ENCODE data around the gene RTL10. TPM values are rescaled to one million over a fixed set of nuclear protein-coding genes. Genes with fewer than 3 reads are reported as not detected.

RTL10 gene
- total and polyA plus RNA-seq, 2 of the 13 experiments (the other 11 are each of a cell fraction or from before 2014, with no cell fraction given) = 14.1 to 15.8 TPM

- TF ChIP-seq ZNF275 (CRISPR knock-in tag; IDR thresholded peaks at IDR 0.05; ENCODE audit: borderline replicate concordance) (no peak), KLF16 (CRISPR knock-in tag; IDR thresholded peaks at IDR 0.05) (no peak), MAF1 (CRISPR knock-in tag; IDR thresholded peaks at IDR 0.05; ENCODE audit: borderline replicate concordance) (no peak), ATF1 (CRISPR knock-in tag; IDR thresholded peaks at IDR 0.05) (no peak), NR2C2 (CRISPR knock-in tag; IDR thresholded peaks at IDR 0.05; ENCODE audit: borderline replicate concordance) (no peak), EP300 (IDR thresholded peaks at IDR 0.05; ENCODE audit: low read depth in 2 of 2, low read length in 2 of 2) (peak in 1 of 2 experiments; percentile 34; a peak in 1 of 4 replicates), EP300 (CRISPR knock-in tag; IDR thresholded peaks at IDR 0.05; ENCODE audit: borderline replicate concordance) (no peak), ZBTB7B (CRISPR knock-in tag; IDR thresholded peaks at IDR 0.05) (no peak), ZUFSP (CRISPR knock-in tag; IDR thresholded peaks at IDR 0.05; ENCODE audit: borderline replicate concordance) (no peak), DRAP1 (CRISPR knock-in tag; IDR thresholded peaks at IDR 0.05) (no peak; the same call in 1 of the 2 replicates), ZBTB25 (CRISPR knock-in tag; IDR thresholded peaks at IDR 0.05) (no peak), KAT2B (IDR thresholded peaks at IDR 0.05; ENCODE audit: borderline replicate concordance, low read depth, low read length) (no peak), ZNF280B (CRISPR knock-in tag; IDR thresholded peaks at IDR 0.05; ENCODE audit: borderline replicate concordance) (no peak), ZNF33B (CRISPR knock-in tag; IDR thresholded peaks at IDR 0.05) (no peak), ZNF326 (CRISPR knock-in tag; IDR thresholded peaks at IDR 0.05; ENCODE audit: borderline replicate concordance) (no peak), ZBTB34 (CRISPR knock-in tag; IDR thresholded peaks at IDR 0.05) (no peak), TCF7 (IDR thresholded peaks at IDR 0.05; ENCODE audit: low read depth) (no peak), ZNF746 (CRISPR knock-in tag; IDR thresholded peaks at IDR 0.05) (no peak), ZNF784 (CRISPR knock-in tag; IDR thresholded peaks at IDR 0.05; ENCODE audit: borderline replicate concordance) (no peak), SMAD9 (CRISPR knock-in tag; IDR thresholded peaks at IDR 0.05) (no peak), HOXD1 (CRISPR knock-in tag; IDR thresholded peaks at IDR 0.05) (no peak), RAD21 (CRISPR knock-in tag; IDR thresholded peaks at IDR 0.05) (no peak)
Measured at GRCh38 chr22:19840955-19841640, 13.6 kb downstream of the RTL10 start (continued).

Data from HepG2 (cell line).